OCI-LY1 (cell line): Measurements from ENCODE around the gene EXOSC7.

Source experiments
- CTCF ChIP-seq: fragments of 200-600 bp; sonication (generic), shearing (Covaris generic); IDR thresholded peaks from 2 replicates; pipeline ENCODE4 v1.5.1; 2017; ENCODE audit warnings: mild to moderate bottlenecking, antibody characterized with exemption, low read length, moderate library complexity, mixed read lengths
- EZH2 ChIP-seq: fragments of 200-600 bp; sonication (generic), shearing (Covaris generic); IDR thresholded peaks from 2 replicates; pipeline ENCODE4 v1.8.0; 2017; ENCODE audit warnings: borderline replicate concordance, mixed run types, mild to moderate bottlenecking, antibody characterized with exemption, low read length, moderate library complexity, mixed read lengths

DNA sequence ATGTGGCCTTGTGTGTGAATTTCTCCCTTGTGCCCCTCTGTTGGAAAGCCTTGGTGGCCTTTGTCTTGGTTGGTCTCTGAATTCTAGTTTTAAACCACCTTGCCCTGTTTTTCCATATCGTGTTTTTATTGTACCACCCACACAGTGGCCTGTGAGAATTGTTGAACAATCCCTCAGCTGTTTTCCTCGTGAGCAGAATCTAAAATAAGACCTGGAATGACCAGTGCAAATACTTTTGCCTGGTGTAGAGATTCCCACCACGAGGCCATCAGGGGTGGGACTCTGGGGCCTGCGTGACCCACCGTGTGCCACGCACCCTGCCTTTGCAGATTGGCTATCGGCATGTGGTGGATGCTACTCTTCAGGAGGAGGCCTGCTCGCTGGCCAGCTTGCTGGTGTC lies 31.0 kb downstream of the EXOSC7 start:
- TF ChIP-seq CTCF, result no peak
- no peak for TF ChIP-seq EZH2
